ENCODE results near the gene PIP4K2B.

DNA sequence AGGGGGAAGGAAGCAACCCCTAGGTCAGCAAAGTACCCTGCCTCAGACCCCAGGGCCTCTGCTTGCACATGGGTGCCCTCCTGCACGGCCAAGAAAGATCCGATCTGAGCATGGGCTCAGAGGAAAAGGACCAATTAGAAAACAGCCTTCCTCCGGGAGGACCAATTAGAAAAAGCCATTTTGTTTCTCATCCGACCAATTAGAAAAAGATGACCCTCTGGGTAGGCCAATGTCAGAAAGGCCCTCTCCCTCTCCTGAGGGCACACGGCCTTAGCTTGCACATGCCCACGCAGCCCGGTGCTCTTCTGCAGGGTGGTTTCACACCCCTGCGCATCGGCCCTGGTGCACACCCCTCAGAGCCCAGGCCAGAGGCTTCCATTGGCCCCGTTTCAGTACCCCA is 74.3 kb downstream of the PIP4K2B start:
- TF ChIP-seq, protein P1, sequence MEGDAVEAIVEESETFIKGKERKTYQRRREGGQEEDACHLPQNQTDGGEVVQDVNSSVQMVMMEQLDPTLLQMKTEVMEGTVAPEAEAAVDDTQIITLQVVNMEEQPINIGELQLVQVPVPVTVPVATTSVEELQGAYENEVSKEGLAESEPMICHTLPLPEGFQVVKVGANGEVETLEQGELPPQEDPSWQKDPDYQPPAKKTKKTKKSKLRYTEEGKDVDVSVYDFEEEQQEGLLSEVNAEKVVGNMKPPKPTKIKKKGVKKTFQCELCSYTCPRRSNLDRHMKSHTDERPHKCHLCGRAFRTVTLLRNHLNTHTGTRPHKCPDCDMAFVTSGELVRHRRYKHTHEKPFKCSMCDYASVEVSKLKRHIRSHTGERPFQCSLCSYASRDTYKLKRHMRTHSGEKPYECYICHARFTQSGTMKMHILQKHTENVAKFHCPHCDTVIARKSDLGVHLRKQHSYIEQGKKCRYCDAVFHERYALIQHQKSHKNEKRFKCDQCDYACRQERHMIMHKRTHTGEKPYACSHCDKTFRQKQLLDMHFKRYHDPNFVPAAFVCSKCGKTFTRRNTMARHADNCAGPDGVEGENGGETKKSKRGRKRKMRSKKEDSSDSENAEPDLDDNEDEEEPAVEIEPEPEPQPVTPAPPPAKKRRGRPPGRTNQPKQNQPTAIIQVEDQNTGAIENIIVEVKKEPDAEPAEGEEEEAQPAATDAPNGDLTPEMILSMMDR (conservative IDR thresholded peaks at IDR 0.05; ENCODE audit: low read length) = no peak
- TF ChIP-seq EZH2phosphoT487 (IDR thresholded peaks at IDR 0.05; ENCODE audit: borderline replicate concordance, low read depth, low read length) = no peak

Measured in OCI-LY7 (cell line).